K562 (cell line): ENCODE measurements around the gene SKAP1. TPM values are rescaled to one million over a fixed set of nuclear protein-coding genes. Genes with fewer than 3 reads are reported as not detected.

Source experiments
- HNRNPL ChIP-seq: fragments of 200-400 bp; formaldehyde crosslinking; IDR thresholded peaks from 2 replicates; pipeline ENCODE4 v1.6.1; 2017; ENCODE audit warnings: low read depth, mild to moderate bottlenecking, low read length
- ZNF764 ChIP-seq: fragments of 250-450 bp; sonication (Bioruptor Pico); IDR thresholded peaks from 2 replicates; pipeline ENCODE4 v1.4.0; 2020; ENCODE audit warnings: low read depth, mild to moderate bottlenecking, moderate library complexity
- polyA plus RNA-seq, 8 experiments: library from polyadenylated mRNA; depleted of rRNA in 4 of 8; stranded (reverse) in 5 of 8; unstranded in 3 of 8; fragments of >200 nt; fragmentation: Nextera tagmentation in 2 of 8; fragmentation: Illumina TruSeq in 1 of 8; extraction: Ambion mirVana in 2 of 8; extraction: Trizol in 1 of 8; gene quantifications; 2 replicates each; pipeline versions ENCODE4 v1.2.1 to v1.2.3, GENCODE V29; 2011 to 2014; ENCODE audit warnings: inconsistent platforms in 1 of 8, missing spikeins in 1 of 8
- total RNA-seq, 7 experiments: library from RNA; depleted of rRNA in 6 of 7; stranded (reverse); fragments of >200 nt in 6 of 7; fragmentation: Illumina TruSeq in 2 of 7; extraction: Trizol in 2 of 7; gene quantifications; 2 replicates each; pipeline versions ENCODE4 v1.2.1 to v1.2.3, GENCODE V29; 2011 to 2021; ENCODE audit warnings: low replicate concordance in 1 of 7
- TF ChIP-seq, protein P1 (sequence below), 2 experiments: fragments of 450-650 bp; formaldehyde crosslinking in 1 of 2; IDR thresholded peaks; 2 replicates each; pipeline versions ENCODE4 v1.4.0 to v1.6.1; 2014 to 2020; ENCODE audit warnings: mild to moderate bottlenecking in 2 of 2, borderline replicate concordance in 1 of 2, low read depth in 1 of 2

The SKAP1 gene
- total and polyA plus RNA-seq, 9 of the 15 experiments (the other 6 are each of a cell fraction or from before 2014, with no cell fraction given): 0.06 to 0.80 (median 0.10) TPM; not detected in 4

DNA sequence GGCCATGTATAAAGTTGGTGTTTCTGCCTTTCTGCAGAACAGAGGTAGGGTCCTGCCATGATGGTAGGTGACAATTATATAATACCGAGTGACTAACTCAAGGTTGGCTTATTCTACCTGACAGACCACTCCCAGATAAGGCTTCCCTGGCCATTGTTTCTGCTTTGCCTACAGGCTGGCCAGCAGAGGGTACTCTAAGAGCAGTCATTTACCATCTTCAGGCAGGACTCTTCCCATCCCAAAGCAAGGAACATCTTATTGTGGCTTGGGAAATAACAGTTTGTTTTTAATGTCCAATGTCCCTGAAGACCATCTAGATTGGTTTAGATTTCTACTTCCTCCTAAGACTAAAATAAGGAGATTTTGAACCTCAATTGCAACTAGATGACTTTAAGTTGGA is 248.4 kb downstream of the SKAP1 start (continued):
- TF ChIP-seq, protein P1, sequence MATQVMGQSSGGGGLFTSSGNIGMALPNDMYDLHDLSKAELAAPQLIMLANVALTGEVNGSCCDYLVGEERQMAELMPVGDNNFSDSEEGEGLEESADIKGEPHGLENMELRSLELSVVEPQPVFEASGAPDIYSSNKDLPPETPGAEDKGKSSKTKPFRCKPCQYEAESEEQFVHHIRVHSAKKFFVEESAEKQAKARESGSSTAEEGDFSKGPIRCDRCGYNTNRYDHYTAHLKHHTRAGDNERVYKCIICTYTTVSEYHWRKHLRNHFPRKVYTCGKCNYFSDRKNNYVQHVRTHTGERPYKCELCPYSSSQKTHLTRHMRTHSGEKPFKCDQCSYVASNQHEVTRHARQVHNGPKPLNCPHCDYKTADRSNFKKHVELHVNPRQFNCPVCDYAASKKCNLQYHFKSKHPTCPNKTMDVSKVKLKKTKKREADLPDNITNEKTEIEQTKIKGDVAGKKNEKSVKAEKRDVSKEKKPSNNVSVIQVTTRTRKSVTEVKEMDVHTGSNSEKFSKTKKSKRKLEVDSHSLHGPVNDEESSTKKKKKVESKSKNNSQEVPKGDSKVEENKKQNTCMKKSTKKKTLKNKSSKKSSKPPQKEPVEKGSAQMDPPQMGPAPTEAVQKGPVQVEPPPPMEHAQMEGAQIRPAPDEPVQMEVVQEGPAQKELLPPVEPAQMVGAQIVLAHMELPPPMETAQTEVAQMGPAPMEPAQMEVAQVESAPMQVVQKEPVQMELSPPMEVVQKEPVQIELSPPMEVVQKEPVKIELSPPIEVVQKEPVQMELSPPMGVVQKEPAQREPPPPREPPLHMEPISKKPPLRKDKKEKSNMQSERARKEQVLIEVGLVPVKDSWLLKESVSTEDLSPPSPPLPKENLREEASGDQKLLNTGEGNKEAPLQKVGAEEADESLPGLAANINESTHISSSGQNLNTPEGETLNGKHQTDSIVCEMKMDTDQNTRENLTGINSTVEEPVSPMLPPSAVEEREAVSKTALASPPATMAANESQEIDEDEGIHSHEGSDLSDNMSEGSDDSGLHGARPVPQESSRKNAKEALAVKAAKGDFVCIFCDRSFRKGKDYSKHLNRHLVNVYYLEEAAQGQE (IDR thresholded peaks at IDR 0.05; ENCODE audit: borderline replicate concordance): peak; percentile 25; the same call in 1 of the 2 replicates
- TF ChIP-seq, protein P1 (CRISPR knock-in tag; IDR thresholded peaks at IDR 0.05; ENCODE audit: low read depth): no peak
- TF ChIP-seq HNRNPL (no peak), ZNF764 (no peak)
